ENCODE measurements around the gene TNNC2.

DNA sequence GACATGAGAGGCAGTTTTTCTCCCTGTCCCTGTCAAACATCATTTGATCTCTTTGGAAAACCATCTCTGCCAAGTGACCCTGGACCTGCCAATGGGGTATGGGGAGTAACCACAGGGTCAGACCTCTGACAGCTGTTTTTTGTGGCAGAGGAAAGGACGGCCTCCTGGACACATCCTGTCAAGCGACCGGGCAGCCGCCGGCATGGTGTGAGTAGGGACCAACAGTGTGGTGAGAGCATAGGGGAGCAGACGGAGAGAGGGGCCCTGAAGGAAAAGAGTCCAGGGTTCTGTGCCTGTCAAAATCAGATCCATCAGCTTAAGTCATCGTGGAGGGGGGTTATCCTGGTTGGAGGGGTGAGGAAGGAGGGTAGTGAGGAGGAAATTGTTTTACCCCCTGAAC is 25.3 kb downstream of the TNNC2 start:
- TF ChIP-seq, protein P1, sequence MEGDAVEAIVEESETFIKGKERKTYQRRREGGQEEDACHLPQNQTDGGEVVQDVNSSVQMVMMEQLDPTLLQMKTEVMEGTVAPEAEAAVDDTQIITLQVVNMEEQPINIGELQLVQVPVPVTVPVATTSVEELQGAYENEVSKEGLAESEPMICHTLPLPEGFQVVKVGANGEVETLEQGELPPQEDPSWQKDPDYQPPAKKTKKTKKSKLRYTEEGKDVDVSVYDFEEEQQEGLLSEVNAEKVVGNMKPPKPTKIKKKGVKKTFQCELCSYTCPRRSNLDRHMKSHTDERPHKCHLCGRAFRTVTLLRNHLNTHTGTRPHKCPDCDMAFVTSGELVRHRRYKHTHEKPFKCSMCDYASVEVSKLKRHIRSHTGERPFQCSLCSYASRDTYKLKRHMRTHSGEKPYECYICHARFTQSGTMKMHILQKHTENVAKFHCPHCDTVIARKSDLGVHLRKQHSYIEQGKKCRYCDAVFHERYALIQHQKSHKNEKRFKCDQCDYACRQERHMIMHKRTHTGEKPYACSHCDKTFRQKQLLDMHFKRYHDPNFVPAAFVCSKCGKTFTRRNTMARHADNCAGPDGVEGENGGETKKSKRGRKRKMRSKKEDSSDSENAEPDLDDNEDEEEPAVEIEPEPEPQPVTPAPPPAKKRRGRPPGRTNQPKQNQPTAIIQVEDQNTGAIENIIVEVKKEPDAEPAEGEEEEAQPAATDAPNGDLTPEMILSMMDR (conservative IDR thresholded peaks at IDR 0.05; ENCODE audit: low read depth in 2 of 2), result no peak
- no peak for TF ChIP-seq EZH2 (IDR thresholded peaks at IDR 0.05; ENCODE audit: low read depth, unreplicated experiment)

Measured in GM23338 (cell line).